GM10266 (cell line): ENCODE data around the gene UROC1.

Experiments used
- DNase-seq: peaks from one replicate; pipeline ENCODE4 v3.0.0; 2012; ENCODE audit errors: extremely low spot score
- CTCF ChIP-seq: IDR thresholded peaks from 2 replicates; pipeline ENCODE4 v1.5.1; 2012; ENCODE audit warnings: mild to moderate bottlenecking, low read depth; ENCODE audit not compliant: control insufficient read depth, insufficient read depth; ENCODE audit errors: missing control alignments

UROC1 gene

GRCh38 chr3:126456766-126457388 is 60.7 kb downstream of the UROC1 start:
- DNase-seq, result no peak
- no peak for TF ChIP-seq CTCF

- DNase-seq, result no peak
- no peak for TF ChIP-seq CTCF
These were observed 61.4 kb downstream of the UROC1 start for GRCh38 chr3:126456211-126456610.

- DNase-seq, result no peak
- TF ChIP-seq CTCF, result no peak
These were observed 63.0 kb downstream of the UROC1 start for GRCh38 chr3:126454437-126455198.

GRCh38 chr3:126454025-126454424 is 63.5 kb downstream of the UROC1 start:
- TF ChIP-seq CTCF, result no peak
- DNase-seq, result no peak

GRCh38 chr3:126452213-126452612 is 65.4 kb downstream of the UROC1 start:
- TF ChIP-seq CTCF, result no peak
- no peak for DNase-seq

GRCh38 chr3:126451511-126451910 is 66.1 kb downstream of the UROC1 start:
- no peak for DNase-seq
- no peak for TF ChIP-seq CTCF

- TF ChIP-seq CTCF, result no peak
- no peak for DNase-seq
These were observed 66.8 kb downstream of the UROC1 start for GRCh38 chr3:126450744-126451143.
